GM11168 (cell line): ENCODE results near the gene NALF2.

ENCODE experiments used
- in situ Hi-C: fragments of 300-500 bp; cut with MboI; formaldehyde crosslinking; loops from one replicate; pipeline ENCODE4 v1.12.0; 2022; ENCODE audit warnings: low sequenced_read_pairs; ENCODE audit not compliant: unreplicated experiment

Gene NALF2

DNA sequence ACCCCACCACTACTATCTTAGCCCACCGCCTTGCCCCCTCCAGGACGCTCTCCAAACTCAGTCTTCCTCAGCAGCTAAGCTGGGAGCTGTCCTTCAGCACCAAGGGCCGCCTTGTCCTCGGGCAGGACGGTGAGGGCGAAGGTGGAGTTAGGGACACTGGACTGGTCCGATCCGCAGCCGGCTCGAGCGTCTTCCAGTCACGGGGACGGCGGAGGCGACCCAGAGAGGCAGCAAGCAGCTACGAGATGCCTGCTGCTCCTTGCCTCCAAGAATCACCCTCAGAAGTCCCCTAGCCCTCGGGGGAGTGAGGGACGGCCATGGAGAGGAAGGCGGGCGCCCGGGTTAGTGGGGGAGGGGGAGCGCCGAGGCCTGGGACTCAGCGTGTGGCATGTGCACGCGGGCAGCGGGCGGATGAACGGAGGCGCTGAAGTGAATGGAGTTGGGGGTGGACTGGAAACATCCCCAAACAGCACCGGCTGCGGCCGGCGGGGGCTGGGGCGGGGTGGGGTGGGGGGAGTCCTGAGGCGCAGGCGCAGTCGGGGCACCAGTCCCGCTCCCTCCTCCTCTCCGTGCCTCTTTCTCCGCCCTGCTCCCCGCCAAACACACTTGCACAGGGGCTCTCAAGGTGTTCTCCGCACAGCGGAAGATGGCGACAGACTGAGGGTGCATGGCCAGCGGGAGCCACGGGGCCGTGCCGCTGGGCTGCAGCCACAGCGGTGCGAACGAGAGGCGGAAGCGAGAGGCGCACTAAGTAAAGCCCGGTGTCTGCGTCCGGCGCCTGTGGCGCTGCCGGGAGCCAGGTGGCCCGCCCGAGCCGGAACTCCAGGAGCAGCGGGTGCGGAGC, at the start of gene NALF2:
TSS of gene NALF2 (plus strand) at position 545 of the 844 bp plus-strand sequence. CDS start 957 bp downstream, outside the sequence.
- in situ Hi-C loops = no loop called here

DNA sequence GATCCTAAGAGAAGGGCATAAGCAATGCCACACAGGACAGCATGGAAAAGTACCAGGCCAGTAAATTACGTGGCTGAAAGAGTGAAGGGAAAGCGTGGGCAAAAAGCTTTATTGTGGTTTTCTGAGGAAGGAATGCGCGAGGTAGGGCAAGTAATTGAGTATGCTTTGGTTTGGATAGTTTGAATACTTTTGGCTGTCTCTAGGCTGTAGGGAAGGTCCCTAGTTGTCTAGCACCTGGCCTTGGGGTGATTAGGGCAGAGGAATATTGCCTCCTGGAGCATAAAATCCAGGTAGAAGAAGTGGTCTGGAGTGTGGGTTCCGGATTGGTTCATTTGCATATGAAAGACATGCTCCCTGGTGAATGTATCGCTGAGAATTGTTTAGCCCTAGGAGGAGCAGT, 46.4 kb upstream of the NALF2 start:
- in situ Hi-C loops = no loop called here

DNA sequence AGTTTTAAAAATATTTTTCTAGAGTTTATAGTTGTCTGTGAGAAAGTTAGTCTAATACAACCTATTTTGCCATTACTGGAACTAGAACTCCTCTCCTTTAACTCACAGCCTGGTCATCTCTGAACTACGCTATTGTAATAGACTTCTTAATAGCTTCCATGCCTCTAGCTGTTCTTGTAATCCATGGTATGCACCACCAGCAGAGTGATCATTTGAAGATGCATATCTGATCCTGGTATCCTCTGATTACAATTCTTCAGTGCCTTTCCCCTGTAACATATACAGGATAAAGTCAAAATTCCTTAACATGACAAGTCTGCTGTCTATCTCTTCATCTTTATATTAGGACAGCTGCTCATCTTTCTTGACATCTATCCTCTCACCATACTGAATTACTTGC, 37.6 kb upstream of the NALF2 start:
- in situ Hi-C loops = no loop called here

DNA sequence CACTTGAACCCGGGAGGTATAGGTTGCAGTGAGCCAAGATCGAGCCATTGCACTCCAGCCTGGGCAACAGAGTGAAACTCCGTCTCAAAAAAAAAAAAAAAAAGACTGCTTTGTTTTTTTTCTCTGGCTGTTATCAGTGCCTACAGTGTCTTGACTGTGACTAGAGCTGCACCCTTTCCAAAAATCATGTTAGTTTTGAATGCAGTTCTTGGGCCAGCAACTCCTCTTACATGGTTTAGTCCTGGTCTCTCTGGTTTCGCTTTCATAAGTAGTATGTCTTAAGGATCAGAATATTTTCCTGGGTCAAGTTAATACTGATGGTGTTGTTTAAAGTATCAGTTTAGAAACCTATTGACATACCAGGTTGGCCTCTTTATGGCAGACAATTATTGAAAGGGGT, 34.2 kb upstream of the NALF2 start:
- in situ Hi-C loops = no loop called here

DNA sequence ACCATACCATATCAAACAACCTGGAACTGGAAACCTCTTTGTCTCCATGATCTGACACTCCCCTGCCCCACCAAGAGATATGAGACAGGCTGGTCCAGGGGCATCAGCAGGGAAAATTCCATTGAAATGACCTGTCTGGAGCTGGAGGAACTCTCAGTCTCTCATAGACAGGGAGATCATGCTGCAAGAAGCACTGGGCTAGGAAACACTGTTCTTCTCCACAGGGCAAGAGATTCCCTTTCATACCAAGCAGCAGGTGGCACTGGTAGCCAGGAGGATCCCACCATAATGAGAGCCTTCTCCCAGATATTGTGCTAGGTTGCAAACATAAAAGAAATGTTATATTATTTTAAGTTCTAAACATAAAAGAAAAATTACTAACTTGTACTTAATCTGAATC, 14.5 kb upstream of the NALF2 start:
- in situ Hi-C loops = no loop called here

DNA sequence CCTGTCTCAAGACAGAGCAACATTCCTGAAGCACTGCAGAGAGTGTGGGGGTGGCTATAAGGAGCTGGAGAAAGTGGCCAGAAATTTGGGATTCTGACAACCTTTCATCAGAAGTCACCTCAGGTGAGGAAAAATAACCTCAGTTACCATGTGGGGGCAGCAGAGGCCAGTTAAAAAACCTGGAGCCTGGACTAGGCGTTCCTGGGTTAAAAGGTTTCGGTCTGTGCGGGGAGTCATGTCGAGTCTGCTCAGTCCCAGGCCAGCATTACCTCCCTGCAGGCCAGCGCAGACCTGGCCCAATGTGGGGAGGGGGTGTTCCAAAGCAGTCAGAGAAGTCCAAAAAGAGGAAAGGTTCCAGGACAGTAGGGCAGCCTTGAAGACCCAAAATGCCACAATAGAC, 10.9 kb upstream of the NALF2 start:
- in situ Hi-C loops = no loop called here

DNA sequence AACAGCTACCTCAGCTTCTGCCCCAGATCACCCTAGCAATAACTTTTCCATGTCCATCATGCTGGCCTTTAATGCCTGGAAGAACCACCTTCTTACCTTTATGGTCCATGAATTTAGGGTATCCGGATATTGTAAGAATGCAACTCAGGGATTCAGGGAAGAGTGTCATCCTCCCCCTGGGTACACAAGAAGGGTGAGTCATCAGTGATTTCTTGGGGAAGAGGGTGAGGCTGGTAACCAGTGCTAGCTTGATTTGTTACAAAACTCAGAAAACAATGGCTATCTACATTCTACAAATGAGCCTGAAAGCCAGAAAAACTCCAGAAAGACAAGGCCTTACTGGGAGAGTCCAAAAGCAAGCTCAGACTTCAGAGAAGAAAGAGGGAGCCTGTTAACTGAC, 10.4 kb upstream of the NALF2 start:
- in situ Hi-C loops = no loop called here

DNA sequence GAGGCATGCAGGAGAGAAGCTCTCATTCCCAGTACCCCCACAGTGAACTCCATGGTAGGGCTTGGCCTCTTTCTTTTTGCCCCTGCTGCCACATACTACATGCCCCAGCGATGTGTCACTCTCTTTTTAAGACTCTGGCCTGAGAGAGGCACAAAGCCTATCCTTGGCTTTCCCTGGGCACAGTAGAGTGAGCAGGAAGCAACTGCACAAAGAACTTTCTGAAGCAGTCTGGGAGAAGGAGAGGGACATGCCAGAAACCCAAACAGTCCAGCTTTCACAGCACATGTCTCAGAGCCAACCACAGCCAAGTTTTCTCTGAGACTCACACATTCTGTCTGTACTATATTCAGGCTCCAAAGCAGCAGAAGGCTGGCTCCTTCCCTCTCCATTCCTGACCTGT, 7.9 kb upstream of the NALF2 start:
- in situ Hi-C loops = no loop called here

DNA sequence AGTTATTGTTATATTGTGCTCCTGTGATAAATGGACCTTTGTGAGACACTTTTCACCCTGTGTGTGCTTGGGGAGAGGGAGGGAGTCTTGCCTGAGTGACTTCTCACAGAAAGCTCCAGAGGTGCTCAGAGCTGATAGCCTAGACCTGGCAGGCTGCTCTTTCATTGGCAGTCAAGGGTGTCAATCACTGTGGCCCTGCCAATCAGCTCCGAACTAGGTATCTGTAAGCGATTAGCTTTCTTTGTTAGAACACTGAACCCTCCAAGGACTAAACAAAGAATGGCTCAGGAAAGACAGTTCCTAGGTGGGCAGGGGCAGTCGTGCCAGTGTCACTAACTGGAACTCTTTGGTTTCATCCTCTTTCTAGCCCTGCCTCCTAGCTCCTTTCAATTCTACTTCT, 2.7 kb upstream of the NALF2 start:
- in situ Hi-C loops = no loop called here

DNA sequence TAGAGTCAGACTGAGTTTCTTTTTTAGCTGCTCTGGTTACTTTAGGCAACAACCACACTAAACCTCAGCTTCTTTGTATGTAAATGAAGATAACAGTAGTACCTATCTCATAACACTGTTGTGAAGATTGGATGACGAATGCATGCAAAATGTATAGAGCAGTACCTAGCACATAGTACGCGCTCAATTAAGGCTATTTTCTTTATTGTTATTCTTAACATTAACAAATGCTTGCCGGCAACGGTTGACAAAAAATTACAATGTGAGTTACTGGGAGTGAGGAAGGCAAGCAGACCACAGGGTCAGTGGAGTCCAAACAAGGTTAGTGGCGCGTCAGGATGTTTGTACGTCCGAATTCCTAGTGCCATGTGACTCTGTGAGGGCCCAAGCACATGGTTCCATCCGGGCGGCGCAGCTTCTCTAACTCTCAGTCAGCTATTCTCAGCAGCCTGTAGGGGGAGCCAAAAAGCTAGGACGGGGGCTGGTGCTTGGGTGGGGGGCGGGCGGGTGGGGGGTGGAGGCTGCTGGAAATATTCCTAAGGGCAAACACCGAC, 821 bp upstream of the NALF2 start:
- in situ Hi-C loops = no loop called here

DNA sequence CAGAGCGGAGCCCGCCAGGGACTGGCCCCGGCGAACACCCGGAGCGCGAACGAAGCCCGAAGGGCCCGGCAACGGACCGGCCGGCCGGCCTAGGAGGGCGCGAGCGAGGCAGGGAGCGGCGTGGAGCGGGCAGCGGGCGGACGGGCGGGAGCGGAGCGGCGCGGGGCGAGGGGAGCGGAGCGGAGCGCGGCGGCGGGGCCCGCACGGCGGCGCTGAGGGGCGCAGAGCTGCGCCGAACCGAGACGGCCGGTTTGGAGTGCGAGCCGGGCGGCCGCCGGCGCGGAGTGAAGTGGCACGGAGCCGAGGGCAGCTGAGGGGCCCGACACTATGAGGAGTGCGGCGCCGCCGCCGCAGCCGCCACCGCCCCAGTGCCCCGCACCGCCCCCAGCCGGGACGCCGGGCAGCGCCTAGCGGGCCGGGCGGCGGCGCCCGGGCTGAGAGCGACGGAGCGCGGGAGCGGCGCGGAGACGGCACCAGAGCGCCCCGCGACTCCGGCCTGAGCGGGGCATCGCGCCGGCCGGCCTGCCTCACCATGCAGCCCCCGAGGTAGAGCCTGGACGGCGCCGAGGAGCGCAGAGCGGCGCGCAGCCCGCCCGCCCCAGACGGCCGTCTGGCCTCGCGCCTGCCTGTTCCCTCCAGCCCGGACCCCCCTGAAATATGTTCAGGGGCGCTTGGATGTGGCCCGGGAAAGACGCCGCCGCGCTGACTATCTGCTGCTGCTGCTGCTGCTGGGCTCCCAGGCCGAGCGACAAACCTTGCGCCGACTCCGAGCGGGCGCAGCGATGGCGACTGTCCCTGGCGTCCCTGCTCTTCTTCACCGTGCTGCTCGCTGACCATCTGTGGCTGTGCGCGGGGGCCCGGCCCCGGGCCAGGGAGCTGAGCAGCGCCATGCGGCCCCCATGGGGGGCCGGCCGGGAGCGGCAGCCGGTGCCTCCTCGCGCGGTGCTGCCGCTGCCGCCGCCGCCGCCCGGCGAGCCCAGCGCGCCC, 793 bp downstream of the NALF2 start:
- in situ Hi-C loops = no loop called here

DNA sequence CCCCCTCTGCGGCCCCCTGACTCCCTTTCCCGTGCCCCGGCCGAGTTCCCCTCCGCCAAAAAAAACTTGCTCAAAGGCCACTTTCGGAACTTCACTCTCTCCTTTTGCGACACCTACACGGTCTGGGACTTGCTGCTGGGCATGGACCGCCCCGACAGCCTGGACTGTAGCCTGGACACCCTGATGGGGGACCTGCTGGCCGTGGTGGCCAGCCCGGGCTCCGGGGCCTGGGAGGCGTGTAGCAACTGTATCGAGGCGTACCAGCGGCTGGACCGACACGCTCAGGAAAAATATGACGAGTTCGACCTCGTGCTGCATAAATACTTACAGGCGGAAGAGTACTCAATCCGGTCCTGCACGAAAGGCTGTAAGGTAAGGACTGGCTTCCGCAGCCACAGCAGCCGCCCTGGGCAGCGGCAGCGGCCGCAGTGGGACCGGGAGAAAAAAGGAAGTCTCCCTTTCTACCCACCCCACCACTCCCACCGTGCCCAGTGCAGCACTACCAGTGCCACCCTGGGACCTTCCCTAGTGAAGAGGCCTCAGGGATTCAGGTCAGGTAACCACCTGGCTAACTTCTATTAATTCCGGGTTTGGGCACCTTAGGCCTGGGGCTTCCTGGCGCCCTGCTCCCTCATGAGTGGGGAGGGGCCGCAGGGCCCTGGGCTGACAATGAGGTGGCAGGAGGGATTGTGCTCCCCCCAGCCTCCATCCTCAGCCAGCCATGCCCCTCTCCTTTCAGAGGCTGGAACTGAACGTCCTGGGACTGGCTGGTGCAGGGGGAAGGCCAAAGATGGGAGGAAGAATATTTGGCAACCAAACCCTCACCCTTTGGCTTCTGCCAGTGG, 1.9 kb downstream of the NALF2 start:
- in situ Hi-C loops = no loop called here

DNA sequence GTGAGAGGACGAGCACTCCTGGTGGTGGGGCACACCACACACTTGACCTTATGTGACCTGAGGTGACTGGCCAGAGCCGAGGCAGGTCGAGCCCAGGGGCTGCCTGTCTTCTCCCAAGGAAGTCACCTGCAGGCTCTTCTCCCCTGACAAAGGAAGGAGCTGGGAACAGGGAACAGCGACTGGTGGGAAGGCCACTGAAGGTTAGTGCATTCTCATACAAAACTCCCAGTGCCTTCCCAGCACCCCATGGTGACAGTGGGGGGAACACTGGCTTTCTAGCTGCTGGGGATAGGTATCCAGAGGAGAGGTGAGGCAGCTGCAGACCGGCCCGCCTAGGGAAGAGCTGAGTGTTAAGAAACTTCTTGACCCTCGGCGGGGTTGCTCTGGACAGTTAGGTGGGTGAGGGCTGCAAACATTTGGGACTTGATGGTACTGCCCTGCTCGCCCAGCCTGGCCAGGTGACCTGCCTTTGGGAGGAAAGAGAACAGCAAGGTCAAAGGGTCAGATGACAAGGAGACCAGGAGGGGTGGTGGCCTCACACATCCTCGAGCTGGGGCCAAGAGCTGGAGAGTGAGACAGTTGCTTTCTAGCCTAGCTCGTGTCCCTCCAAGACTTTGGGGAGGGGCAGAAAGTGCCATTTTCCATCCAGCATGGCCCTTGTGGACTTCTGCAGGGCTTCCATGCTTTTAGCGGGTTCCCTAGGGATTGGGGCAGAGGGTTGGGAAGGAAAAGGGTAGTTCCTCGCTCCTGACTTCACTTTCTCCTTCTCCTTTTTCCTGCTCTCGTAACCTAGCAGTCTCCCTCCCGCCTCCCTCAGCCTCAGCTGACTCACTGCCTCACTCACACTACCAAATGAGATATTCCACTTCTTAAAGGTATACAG, 2.7 kb downstream of the NALF2 start:
- in situ Hi-C loops = no loop called here

DNA sequence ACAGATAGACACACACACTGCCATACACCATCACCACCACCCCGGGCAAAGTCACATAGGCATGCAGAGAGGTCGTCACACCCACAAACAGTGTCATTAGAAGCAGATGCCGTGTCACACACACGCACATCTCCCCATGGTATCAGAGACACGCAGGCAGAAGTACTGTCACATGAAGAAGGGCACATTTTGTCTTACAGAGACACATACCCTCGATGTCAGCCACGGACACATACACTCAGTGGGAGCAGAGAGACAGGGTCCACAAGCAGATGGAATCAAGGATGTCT, 3.3 kb downstream of the NALF2 start:
- in situ Hi-C loops = no loop called here

DNA sequence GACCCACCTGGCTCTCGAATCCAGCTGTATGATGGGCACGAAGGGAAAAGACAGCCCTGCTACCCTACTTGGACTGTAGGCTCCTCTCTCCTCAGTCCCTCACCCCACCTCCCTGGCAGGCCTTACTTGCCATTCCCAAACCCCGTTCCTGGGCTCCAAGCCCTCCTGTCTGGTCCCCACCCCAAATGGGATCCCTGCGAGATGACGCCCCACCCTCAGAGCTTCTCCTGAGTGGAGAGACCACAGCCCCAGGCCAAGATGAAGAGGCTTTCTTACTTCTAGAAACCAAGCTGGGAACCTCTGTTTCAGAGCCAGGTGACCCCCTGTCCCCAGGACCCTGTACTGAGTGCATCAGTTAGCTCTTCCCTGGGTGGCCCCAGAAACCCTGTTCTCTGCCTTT, 4.5 kb downstream of the NALF2 start:
- in situ Hi-C loops = no loop called here

DNA sequence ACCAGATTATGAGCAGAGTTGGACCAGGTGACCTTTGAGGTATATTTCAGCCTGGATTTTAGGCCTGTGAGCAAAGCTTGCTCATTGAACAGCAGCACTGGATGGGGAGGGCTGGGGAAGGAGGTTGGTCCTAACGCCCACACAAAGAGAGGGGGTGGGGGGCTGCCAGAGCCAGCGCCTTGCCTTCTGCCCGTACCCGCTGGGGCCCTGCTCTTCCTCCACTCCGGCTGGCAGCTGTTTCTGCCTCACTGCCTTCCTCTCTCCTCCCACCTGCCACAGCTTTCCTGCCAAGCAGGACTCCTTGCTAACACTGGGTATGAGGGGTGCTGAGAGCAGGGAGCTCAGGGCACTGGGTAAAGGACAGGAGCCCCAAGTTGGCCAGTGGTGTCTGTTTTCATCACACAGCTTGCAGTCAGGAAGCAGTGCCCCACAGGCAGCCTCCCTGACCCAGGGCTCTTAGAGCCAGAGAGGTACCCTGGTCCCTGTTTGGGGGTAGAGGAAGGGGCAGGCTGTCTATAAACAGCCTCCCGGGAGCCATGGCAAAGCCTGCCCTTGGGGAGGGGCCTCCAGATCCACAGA, 6.1 kb downstream of the NALF2 start:
- in situ Hi-C loops = no loop called here

DNA sequence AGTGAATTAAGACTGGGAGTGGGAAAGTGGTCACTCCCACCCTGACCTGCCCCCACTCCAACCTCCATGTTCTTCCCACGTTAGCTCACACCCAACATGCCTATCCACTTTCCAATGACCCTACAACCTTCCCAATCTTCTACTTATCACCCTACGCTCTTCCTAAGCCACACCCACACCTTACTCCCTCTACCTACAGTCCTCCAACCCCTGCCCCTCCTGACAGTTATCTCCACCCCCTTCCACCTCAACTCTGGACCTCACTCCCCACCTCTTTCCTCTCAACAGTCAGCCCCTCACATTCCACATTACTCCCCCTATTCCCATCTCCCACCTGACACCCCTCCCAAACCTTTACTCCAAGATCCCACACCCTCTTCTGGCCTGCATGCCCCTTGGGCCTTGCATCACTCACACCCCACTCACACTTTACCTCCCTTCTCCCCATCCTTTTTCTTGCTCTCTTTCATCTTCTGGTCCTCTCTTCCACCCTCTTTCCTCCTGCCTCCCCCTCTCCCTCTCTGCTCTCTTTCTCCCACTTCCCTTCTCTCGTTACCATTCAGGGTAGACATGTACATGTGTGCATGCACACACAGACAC, 6.9 kb downstream of the NALF2 start:
- in situ Hi-C loops = no loop called here

DNA sequence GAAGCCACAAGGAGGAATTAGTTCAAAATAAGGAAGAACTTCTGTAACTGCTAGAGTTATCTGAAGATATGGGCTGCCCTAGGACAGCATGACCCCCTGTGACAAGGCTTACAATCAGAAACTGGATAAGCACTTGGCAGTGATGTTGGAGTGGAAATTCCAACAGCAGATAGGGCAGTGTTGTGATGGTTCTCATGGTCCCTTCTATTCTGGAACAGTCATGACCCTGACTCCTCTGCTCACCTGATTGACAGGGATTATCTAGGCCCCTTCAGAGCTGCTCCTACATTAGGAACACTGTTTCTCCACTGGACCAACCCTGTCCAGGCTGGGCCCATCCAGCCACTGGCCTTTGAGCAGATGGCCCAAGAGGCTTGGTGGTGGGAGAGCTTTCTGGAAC, 17.9 kb downstream of the NALF2 start:
- in situ Hi-C loops = no loop called here

DNA sequence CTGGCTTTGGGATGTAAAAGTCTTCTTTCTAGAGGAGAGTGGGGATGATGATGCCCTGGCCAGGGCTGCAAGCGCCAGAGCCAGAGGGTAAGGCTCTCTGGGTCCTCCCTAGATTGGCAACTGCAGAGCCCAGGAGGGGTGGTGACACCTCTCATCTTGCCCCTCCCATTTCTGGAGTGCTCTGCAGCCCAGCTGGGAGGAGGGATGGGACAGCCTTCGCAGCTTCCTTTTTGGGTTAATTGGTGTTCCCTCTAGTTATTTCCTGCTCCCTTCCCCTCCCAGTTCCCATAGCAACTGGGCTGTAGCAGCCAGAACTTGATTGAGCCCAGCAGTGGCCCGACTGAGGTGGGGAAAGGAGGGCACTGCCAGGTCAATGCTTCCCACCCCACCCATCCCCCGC, 19.2 kb downstream of the NALF2 start:
- in situ Hi-C loops = no loop called here
